Gastroesophageal sphincter (tissue), 4 donors: ENCODE measurements around the gene MEMO1. TPM values are rescaled to one million over a fixed set of nuclear protein-coding genes. Genes with fewer than 3 reads are reported as not detected.

ENCODE experiments used
- ATAC-seq: fragments of 150-250 bp; one replicate; pipeline ENCODE4 v1.9.1; 2016; ENCODE audit warnings: mild to moderate bottlenecking, moderate library complexity
- H3K27ac ChIP-seq, 4 donors: fragments of 200-600 bp; sonication (generic) in 3 of 4; 1 replicate in 3 of 4; 2 replicates in 1 of 4; pipeline ENCODE4 v1.5.1; 2016 to 2019
- H3K27me3 ChIP-seq: fragments of 200-600 bp; sonication (generic); one replicate; pipeline ENCODE4 v1.5.1; 2019
- H3K36me3 ChIP-seq, 2 donors: fragments of 200-600 bp; sonication (generic); one replicate each; pipeline ENCODE4 v1.5.1; 2019; ENCODE audit warnings: control low read depth in 1 of 2
- H3K4me1 ChIP-seq, 3 donors: fragments of 200-600 bp; sonication (generic); 1 replicate in 2 of 3; 2 replicates in 1 of 3; pipeline ENCODE4 v1.5.1; 2016 to 2019; ENCODE audit warnings: control low read depth in 2 of 3
- H3K4me3 ChIP-seq, 2 donors: fragments of 200-600 bp; sonication (generic); one replicate each; pipeline ENCODE4 v1.5.1; 2019; ENCODE audit warnings: mild to moderate bottlenecking in 1 of 2, moderate library complexity in 1 of 2
- H3K9me3 ChIP-seq, 3 donors: fragments of 200-600 bp; sonication (generic); one replicate each; pipeline ENCODE4 v1.5.1; 2017 to 2019; ENCODE audit warnings: control low read depth in 2 of 3
- EP300 ChIP-seq: sonication (generic); formaldehyde crosslinking; IDR thresholded peaks from one replicate; pipeline ENCODE4 v1.6.1; 2017; ENCODE audit warnings: antibody characterized with exemption, mild to moderate bottlenecking
- POLR2A ChIP-seq, 2 donors: fragments of 450-650 bp; IDR thresholded peaks; one replicate each; pipeline ENCODE4 v1.6.1; 2017; ENCODE audit warnings: antibody characterized with exemption in 2 of 2, mild to moderate bottlenecking in 2 of 2, moderate library complexity in 1 of 2
- POLR2AphosphoS5 ChIP-seq: sonication (generic); formaldehyde crosslinking; IDR thresholded peaks from one replicate; pipeline ENCODE4 v1.6.1; 2017; ENCODE audit warnings: antibody characterized with exemption
- WGBS, 2 donors: methylation state at CpG; one replicate each; pipeline ENCODE4 v1.1.5; 2018; ENCODE audit warnings: low coverage in 1 of 2; 5-methylcytosine and 5-hydroxymethylcytosine counted together
- total RNA-seq, 4 donors: library from RNA; depleted of rRNA; stranded (reverse); fragments of >200 nt; gene quantifications; one replicate each; pipeline ENCODE4 v1.1.0, GENCODE V29; 2016
- TF ChIP-seq, protein P1 (sequence below), 4 experiments: fragments of 200-600 bp in 2 of 4; fragments of 450-650 bp in 2 of 4; sonication (generic) in 1 of 4; IDR thresholded peaks; one replicate each; pipeline ENCODE4 v1.5.1; 2017 to 2019; ENCODE audit warnings: antibody characterized with exemption in 4 of 4, mild to moderate bottlenecking in 2 of 4, moderate library complexity in 2 of 4

MEMO1 gene
- total RNA-seq, 4 donors from 2014 or later, result 24.4 to 42.2 (median 30.9) TPM

DNA sequence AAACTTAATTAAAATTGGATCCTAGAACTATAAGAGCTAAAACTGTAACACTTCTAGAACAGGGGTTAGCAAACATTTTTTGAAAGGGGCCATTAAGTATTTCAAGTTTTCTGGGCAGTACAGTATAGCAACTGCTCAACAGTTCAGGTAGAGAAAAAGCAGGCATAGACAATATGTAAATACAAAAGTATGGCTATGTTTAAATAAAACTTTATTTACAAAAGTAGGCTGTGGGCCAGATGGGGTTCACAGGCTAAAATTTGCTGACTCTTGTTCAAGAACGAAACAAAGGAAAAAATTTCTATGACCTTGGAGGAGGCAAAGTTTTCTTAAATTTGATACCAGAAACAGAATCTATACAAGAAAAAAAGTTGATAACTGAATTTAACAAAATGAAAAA, 114.5 kb downstream of the MEMO1 start:
- peaks cover 0 to 10% (median 0%) of the 10 kb centered on the region in 3 donors for H3K9me3 ChIP-seq
- H3K27ac ChIP-seq, result no peak overlapping the region
- no peak for TF ChIP-seq POLR2AphosphoS5
- TF ChIP-seq, protein P1, sequence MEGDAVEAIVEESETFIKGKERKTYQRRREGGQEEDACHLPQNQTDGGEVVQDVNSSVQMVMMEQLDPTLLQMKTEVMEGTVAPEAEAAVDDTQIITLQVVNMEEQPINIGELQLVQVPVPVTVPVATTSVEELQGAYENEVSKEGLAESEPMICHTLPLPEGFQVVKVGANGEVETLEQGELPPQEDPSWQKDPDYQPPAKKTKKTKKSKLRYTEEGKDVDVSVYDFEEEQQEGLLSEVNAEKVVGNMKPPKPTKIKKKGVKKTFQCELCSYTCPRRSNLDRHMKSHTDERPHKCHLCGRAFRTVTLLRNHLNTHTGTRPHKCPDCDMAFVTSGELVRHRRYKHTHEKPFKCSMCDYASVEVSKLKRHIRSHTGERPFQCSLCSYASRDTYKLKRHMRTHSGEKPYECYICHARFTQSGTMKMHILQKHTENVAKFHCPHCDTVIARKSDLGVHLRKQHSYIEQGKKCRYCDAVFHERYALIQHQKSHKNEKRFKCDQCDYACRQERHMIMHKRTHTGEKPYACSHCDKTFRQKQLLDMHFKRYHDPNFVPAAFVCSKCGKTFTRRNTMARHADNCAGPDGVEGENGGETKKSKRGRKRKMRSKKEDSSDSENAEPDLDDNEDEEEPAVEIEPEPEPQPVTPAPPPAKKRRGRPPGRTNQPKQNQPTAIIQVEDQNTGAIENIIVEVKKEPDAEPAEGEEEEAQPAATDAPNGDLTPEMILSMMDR (IDR thresholded peaks at IDR 0.05), result no peak
- TF ChIP-seq POLR2A (IDR thresholded peaks at IDR 0.05), result no peak
- no peak for TF ChIP-seq EP300
- 75 to 84% methylated on average over 1 of the region's 1 CpG for WGBS, 2 donors
- H3K4me1 ChIP-seq, result no peaks in the 10 kb centered on the region
- no peak overlapping the region for H3K4me3 ChIP-seq
- no peak for ATAC-seq
- H3K27me3 ChIP-seq, result no peaks in the 10 kb centered on the region
- peaks cover 0 to 36% of the 10 kb centered on the region in 2 donors for H3K36me3 ChIP-seq

DNA sequence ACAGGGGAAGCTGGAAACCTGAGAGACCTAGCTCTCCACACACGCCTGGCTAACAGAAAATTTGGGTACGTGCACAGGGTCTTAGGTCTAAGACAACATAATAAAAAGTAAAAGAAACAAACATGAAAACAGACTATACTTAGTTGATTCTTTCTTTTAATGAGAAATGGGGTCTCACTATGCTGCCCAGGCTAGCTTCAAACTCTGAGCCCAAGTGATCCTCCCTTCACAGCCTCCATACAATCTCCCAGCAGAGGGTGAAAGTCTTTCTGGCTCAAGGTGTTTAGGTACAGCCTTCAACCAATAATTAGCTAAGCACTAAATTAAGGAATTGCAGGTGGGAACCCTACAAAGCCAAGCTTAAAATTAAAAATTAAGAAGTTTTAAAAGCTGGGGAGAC, 116.2 kb downstream of the MEMO1 start:
- 95 to 100% methylated on average over 2 of the region's 2 CpGs for WGBS, 2 donors
- Histone ChIP-seq H3K4me3 (no peak overlapping the region), H3K4me1 (no peaks in the 10 kb centered on the region), H3K27ac (no peak overlapping the region), H3K9me3 (peaks cover 0 to 10% (median 0%) of the 10 kb centered on the region in 3 donors), H3K36me3 (peaks cover 0 to 29% of the 10 kb centered on the region in 2 donors), H3K27me3 (no peaks in the 10 kb centered on the region)
- ATAC-seq, result no peak
- no peak for TF ChIP-seq POLR2AphosphoS5
- TF ChIP-seq, protein P1 (IDR thresholded peaks at IDR 0.05), result no peak
- no peak for TF ChIP-seq EP300
- no peak for TF ChIP-seq POLR2A (IDR thresholded peaks at IDR 0.05)

DNA sequence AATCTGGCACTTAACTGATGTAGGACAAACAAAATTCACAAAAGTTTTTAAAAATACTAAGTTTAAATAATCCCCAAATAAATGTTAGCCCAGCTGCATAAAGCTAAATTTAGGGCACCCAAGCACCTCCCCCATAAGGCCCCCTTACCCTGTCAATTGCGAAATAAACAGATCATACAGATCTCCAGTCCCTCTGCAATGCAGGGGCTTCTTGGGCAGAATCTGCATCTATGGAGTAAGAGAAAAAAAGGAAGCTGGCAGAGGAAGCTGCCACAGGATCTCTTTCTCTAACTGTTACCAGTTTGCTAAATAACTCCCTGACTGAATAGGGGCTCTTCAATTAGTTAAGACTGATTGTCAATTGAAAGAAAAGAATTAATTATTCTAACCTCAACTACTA, 117.7 kb downstream of the MEMO1 start:
- no peaks in the 10 kb centered on the region for H3K27me3 ChIP-seq
- H3K4me1 ChIP-seq, result no peaks in the 10 kb centered on the region
- no peak for ATAC-seq
- no peak overlapping the region for H3K27ac ChIP-seq
- WGBS, 2 donors, result 57 to 87% methylated on average over 1 of the region's 1 CpG
- TF ChIP-seq EP300 (no peak), POLR2AphosphoS5 (no peak), POLR2A (IDR thresholded peaks at IDR 0.05) (no peak)
- TF ChIP-seq, protein P1 (IDR thresholded peaks at IDR 0.05), result no peak
- H3K9me3 ChIP-seq, result peaks cover 0 to 10% (median 0%) of the 10 kb centered on the region in 3 donors
- peaks cover 0 to 18% of the 10 kb centered on the region in 2 donors for H3K36me3 ChIP-seq
- H3K4me3 ChIP-seq, result no peak overlapping the region

DNA sequence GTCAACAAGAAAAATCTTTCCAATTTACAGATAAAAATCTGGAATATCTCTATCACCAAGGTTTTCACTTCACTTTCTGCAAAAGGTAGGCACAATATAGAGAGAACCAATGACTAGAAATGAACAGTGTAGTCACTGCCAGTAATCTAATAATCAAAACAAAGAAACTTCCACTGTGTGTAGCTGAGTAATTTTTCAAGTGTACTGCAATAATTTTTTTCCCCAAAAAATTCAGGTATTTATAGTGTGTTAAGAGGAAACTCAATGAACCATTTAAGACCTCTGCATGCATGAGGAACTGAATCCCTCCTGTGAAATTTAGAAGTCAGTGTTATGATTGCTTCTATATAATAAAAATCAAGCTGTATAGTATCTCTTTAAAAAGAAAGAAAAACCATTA, 121.8 kb downstream of the MEMO1 start:
- peaks cover 0 to 15% of the 10 kb centered on the region in 2 donors for H3K36me3 ChIP-seq
- H3K4me1 ChIP-seq, result no peaks in the 10 kb centered on the region
- no peak for TF ChIP-seq POLR2AphosphoS5
- TF ChIP-seq POLR2A (IDR thresholded peaks at IDR 0.05), result no peak
- TF ChIP-seq EP300, result no peak
- TF ChIP-seq, protein P1 (IDR thresholded peaks at IDR 0.05), result no peak
- no peaks in the 10 kb centered on the region for H3K27me3 ChIP-seq
- no peaks in the 10 kb centered on the region for H3K9me3 ChIP-seq
- no peak for ATAC-seq
- no peak overlapping the region for H3K27ac ChIP-seq
- H3K4me3 ChIP-seq, result no peak overlapping the region

DNA sequence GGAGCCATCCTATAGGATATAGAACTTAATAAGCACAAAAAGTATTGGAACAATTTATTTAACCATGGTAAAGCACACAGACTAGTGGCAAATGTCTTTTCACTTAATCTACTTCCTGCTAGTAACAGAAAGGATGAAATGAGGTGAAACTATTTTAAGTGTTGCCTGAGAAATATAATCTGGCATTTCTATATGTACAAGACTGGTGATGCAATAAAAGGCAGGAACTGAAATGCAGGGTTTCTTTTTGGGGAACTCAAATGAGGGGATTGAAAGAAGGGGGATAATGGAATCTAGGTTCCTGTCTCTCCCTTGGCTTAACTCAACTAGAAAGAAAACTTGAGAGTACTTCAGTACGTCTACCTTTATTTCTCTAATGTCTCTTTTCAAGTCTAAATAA, 122.3 kb downstream of the MEMO1 start:
- H3K4me1 ChIP-seq, result no peaks in the 10 kb centered on the region
- no peak overlapping the region for H3K4me3 ChIP-seq
- peaks cover 0 to 15% of the 10 kb centered on the region in 2 donors for H3K36me3 ChIP-seq
- no peaks in the 10 kb centered on the region for H3K9me3 ChIP-seq
- no peaks in the 10 kb centered on the region for H3K27me3 ChIP-seq
- no peak for ATAC-seq
- H3K27ac ChIP-seq, result no peak overlapping the region
- 71 to 79% methylated on average over 1 of the region's 1 CpG for WGBS, 2 donors
- no peak for TF ChIP-seq EP300
- TF ChIP-seq, protein P1 (IDR thresholded peaks at IDR 0.05), result no peak
